Activated effector memory CD4-positive, alpha-beta T cell treated with anti-CD3 and anti-CD28 coated beads, Interleukin-2, amount 50 U/mL, for 16 hours (primary cell): ENCODE measurements around the gene FEZ2.
"Not testable (repeated sequence)": the region's sequence is repeated elsewhere in the genome, so short reads cannot be mapped to it uniquely, and the experiment has no call there.

ENCODE experiments used
- DNase-seq: peaks from one replicate; pipeline ENCODE4 v3.0.0-alpha.2; 2020

The FEZ2 gene, protein sequence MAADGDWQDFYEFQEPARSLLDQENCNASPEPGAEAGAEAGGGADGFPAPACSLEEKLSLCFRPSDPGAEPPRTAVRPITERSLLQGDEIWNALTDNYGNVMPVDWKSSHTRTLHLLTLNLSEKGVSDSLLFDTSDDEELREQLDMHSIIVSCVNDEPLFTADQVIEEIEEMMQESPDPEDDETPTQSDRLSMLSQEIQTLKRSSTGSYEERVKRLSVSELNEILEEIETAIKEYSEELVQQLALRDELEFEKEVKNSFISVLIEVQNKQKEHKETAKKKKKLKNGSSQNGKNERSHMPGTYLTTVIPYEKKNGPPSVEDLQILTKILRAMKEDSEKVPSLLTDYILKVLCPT

DNA sequence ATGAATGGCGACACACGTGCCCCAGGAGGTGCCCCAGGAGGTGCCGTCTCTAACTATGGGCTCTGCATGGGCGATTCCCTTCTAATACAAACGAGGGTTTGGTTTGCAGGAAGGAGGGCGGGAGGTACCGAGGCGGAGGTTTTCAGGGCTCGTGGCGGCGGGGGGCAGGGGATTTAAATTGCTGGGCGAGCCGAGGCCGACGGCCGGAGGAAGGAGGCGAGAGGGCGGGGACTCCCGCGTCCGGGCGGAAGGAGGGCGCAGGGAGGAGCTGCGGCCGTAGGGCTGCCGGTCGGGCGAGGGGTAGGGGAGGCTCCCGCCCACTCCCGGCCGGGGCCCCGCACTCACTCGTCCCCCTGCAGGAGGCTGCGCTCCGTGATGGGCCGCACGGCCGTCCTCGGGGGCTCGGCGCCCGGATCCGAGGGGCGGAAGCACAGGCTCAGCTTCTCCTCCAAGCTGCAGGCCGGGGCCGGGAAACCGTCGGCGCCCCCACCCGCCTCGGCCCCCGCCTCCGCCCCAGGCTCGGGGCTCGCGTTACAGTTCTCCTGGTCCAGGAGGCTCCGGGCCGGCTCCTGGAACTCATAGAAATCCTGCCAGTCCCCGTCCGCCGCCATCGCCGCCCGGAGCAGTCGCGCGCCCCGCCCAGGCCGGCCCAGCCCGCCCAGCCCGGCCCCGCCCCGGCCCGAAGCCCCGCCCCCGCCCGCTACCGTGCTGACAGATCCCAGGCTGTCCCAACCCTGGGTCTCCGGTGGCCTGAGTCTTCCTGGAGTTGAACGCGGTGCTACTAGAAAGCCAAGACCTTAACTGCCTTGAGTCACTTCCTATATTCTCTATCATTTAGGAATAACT, at the start of gene FEZ2:
Gene FEZ2 (minus strand): TSS at position 637 of the 846 bp plus-strand sequence. CDS start 26 bp downstream, at position 611.
- DNase-seq, result peak; percentile 88

DNA sequence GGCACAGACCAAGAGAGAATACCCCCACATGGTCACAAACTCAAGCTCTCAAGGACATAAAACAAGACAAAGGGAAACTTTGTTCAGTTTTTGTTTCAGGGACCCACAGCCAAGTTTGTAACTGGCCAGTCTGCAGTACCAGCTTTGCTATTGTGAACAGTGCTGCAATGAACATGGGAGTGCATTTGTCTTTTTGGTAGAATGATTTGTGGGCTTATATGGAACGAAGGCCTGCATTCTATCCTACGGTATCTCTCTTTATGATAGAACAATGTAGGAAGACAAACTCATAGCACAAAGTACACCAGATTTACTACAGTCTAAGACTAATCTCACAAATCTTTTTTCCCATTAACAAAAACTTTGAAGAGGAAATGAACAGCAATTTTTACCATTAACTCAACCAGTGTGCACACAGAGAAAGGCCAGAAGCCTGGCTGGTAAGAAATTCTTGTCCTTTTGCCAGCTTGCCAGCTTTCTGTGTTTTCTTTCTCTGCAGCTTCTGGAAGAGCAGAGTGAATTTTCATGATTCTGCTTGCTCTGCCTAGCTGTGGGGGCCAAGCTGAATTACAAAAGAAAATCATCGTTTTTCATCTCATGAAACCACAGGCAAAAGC, 37.1 kb upstream of the FEZ2 start:
- DNase-seq, result no peak

DNA sequence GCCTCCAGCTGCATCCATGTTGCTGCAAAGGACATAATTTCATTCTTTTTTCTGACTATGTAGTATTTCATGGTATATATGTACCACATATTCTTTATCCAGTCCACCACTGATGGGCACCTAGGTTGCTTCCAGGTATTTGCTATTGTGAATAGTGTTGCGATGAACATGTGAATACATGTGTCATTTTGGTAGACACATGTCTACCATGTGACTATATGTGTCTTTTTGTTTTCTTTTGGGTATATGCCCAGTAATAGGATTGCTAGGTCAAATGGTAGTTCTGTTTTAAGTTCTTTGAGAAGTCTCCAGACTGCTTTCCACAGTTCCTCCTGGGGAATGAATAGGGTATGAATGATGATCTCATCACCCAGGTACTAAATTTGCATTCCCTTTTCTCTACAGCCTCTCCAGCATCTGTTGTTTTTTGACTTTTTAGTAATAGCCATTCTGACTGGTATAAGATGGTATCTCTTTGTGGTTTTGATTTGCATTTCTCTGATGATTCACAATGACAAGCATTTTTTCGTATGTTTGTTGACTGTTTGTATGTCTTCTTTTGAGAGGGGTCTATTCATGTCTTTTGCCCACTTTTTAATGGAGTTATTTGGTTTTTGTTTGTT, 35.6 kb upstream of the FEZ2 start:
- DNase-seq, result no peak

DNA sequence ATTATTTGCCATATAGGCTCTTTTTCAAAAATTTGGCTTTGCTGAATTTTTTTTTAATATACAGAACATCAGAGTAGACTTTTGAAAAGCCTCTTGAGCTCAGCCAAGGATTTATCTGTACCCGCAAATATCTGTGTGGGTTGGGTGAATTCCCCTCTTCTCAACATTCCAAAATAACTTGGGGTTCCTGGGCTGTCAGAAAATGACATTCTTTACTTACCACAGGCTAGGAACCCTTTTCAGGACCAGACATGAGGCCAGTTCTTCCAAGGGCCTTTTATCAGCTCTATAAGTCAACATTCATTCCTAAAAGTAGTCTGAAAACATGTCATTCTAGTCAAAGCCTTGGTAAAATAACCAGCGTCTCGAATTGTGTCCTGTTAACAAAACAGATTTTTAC, 28.8 kb upstream of the FEZ2 start:
- no peak for DNase-seq

DNA sequence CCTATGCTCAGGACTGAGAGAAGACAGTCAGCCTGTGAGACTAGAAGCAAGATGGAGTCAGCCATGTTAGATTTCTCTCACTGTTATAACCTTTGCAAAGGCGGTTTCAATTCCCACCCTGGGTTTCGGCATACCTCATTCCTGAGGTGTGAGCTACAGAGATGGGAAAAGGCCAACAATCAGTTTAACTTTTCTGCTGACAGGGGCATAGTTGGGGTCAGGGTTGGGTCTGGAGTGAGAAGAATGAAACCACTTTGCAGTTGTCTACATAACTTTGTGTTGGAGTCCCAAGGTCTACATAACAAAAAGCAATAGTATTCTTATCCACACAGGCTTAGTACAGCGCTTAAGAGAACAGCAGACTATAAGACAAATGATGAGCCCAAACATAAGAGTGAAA, 28.1 kb upstream of the FEZ2 start:
- no peak for DNase-seq

DNA sequence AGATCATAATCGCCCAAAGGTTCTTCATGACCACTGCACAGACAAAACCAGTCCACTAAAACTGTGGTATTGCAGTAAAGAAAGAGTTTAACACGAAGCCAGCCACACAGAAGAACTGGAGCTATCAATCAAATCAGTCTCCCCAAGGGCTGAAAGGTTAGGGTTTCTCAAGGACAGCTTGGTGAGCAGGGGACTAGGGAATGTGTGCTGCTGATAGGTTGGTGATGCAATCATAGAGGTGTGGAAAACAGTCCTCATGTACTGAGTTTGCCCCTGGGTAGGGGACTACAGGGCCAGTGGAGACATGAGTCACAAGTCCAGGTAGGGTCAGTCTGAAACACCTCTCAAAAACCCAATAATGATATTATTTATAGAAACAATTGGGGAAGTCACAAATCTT, 27.3 kb upstream of the FEZ2 start:
- no peak for DNase-seq

DNA sequence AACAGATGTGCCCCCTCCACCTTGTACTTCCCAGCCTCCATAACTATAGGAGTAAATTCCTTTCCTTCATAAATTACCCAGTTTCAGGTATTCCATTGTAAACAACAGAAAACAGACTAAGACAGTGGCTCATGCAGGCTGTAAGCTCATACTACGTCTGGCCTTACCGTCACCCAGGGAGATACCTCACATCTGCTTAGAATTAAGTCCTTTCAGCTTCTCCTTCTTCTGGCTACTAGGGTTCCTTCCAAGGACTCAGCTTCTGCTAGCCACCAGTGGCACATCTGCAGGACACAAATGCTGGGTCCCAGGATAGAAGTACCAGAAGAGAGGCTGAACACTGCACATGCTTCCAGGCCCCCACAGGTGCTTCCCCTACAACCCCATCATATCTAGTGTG, 22.4 kb upstream of the FEZ2 start:
- DNase-seq, result no peak

DNA sequence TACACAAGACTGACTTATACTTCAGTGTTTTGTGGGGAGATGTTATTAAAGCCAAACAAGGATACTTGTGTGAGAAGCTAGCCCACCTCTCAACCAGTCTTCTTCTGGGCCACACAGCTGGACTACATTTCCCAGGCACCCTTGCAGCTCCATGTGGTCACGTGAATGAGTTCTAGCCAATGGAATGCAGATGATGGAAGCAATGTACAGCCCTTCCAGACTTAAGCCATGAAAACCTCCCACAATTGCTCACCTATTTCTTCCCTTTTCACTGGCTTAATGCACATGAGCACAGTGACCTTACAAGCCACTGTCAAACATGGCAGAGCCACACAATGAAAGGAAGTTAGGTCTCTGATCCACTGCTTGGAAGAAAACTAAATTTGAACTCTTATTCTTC, 20.4 kb upstream of the FEZ2 start:
- no peak for DNase-seq

DNA sequence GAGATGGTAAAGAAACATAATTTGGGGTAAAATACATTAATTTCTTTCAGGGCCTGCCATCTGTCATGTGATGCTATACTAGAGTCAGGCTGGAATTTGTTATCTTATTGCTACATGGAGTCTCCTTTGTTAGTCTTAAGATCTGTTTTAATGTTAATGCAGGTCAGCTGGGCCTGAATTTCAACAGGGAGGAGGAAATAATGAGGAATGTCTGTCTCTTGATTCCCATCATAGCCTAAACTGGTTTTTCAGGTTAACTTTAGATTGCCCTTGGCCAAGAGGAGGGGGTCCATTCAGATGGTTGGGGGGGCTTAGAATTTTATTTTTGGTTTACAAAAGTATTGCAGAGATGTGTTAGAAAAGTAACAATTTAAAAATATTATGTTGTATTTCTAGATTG, 19.0 kb upstream of the FEZ2 start:
- no peak for DNase-seq

DNA sequence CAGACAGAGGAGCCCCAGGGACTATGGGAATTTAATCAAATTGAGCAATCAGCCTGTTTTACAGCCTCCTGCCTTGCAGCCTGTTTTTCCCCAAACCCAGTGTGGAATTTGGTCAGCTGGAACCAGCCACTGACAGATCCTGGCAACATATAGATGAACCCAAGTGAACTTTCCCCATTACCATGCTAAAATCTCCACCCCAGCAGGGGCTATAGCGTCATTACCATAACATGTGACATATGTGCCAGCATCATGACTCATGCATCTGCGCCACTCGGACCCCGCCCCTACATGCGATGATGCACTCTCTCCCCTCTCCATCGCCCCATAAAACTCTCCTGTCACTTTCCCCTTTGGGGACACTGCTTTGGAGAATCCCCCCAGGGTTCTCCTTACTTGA, 17.3 kb upstream of the FEZ2 start:
- DNase-seq, result no peak

DNA sequence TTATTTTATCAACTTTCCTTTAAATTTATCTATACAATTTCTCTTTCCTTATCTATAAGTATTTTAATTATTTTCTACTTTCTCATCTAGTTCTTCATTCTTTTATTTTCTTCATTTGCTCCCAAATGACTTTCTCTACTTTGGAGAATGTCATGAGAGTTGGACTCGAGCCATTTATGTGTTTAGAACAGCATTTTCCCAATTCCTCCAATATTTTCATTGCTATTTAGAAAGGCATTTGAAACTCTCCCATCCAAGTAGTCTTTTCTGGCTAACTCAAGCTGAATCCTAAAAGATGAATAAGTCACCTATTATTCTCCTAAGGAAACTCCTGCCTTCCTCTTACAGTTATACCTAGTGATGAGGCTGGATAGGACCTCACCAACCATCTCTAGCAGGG, 15.8 kb upstream of the FEZ2 start:
- DNase-seq, result no peak

DNA sequence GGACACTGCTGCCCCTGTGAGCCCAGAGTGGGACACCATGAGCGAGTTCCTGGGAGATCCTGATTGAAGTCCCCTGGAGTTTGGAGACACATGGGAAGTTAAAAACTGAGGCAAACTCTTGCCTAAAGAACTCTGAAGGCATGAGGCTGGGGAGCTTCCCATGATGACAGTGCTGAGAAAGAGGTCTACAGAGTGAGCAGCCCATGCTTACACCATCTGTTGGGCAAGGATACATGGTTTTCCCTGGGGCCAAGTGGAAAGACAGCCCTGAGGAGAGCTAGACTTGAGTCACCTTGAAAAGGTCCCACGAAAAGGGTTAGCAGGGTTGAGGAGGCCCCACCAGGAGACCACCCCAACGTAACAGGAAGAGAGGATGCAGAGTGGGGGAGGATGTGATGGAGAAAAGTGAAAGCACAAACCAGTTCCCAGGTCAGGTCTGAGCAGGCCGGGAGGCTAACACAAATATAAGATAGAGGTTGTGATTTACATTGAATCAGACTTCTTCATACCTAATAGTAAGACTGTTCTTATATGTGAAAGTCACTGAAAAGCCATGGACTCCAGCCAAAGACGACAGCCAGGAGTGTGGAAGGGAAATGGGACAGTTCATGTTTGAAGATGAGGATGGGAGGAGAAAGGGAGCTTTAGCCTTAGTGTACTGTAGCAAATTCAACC, 13.5 kb upstream of the FEZ2 start:
- DNase-seq, result no peak

DNA sequence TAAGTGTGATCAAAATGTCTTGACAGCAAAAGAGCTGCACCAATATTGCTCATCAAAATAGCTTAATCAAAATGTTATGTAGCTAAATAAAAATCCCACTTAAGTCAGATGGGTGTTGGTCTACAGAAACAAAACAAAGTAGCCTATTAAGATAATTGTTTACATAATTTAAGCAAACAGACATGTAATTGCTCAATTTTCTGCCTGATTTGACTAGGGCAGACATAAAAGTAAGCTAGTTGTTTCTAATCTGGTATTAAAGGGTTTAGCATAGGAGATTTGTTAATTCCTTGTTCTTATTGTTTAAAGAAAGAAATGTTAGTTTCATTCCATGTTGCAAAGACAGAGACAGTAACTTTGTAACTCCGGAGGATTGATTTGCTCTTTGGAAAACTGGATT, 11.5 kb upstream of the FEZ2 start:
- DNase-seq, result no peak

DNA sequence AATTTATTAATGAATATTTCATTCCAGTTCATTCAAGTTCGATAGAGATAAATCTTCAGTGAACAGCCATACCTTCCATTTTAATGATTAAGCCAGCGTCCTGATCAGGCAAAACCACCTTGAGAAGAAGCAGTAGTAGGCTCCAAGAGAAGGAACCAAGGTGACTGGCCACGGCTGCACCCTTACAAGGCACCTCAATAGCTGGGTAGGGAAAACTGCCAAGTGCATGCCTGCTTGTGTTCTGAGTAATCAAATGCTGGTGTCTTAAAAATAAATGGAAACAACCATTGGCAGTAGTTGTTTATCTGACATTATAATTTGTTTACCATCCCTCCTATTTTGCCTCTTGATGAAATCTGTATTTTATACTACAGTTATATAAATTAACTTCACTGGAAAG, 10.0 kb upstream of the FEZ2 start:
- DNase-seq, result no peak

DNA sequence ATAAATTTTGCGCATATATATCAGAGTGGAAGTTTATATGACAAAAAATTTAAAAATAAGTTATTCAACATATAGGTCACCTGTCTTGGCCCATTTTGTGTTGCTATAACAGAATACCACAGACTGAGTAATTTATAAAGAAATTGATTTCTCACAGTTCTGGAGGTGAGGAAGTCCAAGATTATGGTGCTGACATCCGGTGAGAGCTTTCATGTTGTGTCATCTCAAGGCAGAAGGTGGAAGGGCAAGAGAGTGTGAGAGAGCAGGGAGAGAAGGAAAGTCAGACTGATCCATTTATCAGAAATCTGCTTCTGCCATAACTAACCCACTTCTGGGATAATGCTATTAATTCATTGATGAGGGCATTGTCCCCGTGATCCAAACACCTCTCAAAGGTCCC, 9.0 kb upstream of the FEZ2 start:
- no peak for DNase-seq

DNA sequence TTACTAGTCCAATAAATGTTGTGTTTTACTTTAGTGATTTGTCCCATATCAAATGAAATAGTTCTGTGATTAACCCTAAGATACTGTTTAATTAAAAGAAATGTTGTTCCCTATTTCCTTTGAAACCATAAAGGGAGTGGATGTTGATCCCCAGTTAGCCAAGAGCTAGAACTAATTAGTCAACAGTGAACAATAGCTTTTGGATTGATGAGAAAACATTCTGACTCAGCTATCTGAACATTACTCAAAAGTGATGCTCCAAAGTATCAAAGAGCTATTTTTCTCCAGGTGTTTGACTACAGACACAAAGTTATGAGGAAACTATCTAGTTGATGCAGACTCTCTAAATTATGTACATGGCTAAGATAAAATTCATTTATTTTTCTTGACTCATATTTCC, 7.3 kb upstream of the FEZ2 start:
- no peak for DNase-seq

DNA sequence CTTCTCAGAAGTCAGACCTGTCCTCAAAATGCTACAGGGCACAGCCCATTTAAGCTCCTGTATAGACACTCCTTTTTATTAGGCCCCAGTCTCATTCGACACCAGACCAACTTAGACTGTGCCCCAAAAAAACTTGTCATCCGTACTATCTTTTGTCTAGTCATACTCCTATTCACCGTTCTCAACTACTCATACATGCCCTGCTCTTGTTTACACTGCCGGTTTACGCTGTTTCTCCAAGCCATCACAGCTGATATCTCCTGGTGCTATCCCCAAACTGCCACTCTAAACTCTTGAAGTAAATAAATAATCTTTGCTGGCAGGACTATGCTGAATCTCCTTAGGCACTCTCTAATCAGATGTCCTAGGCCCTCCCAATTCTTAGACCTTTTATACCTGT, 5.7 kb upstream of the FEZ2 start:
- DNase-seq, result not testable (repeated sequence)

DNA sequence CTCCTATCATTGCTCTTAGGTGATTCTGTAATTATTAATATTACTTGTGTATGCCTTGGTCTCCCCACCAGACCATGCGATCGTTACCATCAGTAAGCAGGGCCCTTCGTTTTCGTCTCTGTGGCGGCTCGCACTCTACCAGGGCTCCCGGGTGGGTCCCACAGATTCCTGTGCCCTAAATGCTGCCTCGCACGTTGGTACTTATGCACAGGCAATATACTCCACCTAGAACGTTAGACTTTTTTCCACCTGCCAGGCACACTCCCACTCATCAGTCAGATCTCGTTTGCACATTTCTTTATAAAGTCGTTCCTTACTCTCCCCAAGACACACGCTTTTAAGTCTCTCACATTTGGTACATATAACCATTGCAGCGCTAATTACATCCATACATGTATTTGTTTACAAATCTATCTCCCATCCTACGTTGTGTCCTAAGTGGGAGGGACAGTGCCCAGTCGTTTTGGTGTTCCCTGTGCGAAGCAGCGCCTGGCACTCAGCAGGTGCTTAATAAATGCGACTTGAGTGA, 901 bp downstream of the FEZ2 start:
- no peak for DNase-seq

DNA sequence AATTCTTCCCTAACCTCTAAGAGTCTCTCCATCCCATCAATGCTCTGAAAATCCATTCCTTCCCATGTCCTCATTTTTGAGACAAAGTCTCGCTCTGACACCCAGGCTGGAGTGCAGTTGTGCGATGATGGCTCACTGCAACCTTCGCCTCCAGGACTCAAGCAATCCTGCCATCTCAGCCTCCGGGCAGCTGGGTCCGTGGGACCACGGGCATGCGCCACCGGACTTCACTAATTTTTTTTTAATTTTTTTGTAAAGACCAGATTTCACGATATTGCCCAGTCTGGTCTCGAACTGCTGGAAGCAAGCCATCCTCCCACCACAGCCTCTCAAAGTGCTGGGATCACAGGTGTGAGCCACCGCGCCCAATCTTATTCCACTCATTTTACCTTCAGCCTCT, 1.6 kb downstream of the FEZ2 start:
- DNase-seq, result no peak

DNA sequence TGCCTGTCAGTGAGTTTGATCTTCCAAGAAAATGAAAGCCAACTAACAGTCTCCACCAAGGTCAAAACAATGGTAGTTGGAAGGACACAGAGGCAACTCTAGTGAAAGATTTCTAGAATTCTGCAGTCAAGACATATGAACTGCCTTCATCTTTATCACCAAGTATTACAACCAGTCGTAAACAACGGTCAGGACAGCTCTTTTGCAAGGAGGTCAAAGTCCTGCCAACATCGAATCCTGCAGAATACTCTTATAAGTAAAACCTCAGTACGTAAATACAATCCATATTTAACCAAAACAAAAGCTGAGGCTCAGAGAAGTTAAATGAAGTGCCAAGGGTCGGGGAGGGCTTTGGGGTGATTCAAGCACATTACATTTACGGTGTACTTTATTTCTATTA, 3.1 kb downstream of the FEZ2 start:
- no peak for DNase-seq

DNA sequence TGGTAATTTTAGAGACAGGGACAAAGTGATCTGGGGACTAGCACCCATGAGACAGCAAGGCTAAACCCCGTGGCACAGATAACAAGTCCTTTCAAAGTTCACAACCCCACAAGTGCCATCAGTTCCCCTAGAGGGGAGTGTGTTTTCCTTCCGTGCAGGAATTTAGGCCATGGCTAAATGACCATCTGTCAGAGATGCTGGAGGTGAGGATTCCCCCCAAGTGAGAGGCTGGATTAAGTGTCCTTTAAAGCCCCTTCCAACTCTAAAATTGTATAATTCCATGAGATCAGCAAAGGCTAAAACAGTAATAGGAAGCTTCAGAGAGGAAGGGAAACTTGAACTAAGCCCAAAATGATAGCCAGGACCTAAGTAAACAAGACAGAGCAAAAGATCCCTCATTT, 8.7 kb downstream of the FEZ2 start:
- no peak for DNase-seq

DNA sequence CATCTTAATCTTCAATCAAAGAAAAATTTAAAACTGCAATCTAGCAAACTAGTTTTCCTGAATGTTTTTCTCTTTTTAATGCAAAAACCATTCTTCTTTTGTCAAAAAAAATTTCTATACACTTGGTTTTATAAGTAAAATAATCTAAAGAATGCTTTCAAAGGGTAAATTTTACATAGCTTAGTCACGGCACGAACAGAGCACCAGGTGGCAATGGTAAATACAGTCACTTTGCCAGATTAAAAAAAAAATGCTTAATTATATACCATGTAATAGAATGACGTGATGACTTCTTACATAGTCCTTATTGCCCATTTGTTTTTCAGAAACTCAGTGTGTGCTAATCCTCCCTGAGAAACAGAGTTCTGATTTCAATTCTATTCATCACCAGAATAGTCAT, 10.4 kb downstream of the FEZ2 start:
- DNase-seq, result no peak

DNA sequence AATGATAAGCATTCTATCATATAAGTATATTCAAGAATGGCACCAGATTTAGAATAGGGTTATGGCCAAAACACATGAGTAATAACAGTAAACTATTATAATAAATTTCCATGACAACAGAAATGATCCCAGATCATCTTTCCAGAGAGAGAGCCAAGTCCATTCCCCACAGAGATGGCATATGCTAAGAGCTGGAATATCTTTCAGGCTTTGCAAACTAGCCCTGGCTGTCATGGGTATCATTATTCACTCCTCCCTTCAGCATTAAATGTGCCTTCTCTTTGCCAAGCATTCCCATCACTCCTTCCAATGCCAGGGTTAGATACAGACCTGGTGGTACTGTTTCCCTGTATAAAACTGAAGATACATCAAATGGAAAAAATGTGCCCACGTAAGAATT, 10.9 kb downstream of the FEZ2 start:
- DNase-seq, result no peak
